OCI-LY1 (cell line): ENCODE measurements around the gene PHKA2.

Experiments
- H2AFZ ChIP-seq: fragments of 200-600 bp; sonication (generic), shearing (Covaris generic); 2 replicates; pipeline ENCODE4 v1.6.0; 2014; ENCODE audit warnings: antibody characterized with exemption, mild to moderate bottlenecking, low read length
- H3F3A ChIP-seq: fragments of 200-600 bp; sonication (generic), shearing (Covaris generic); 2 replicates; pipeline ENCODE4 v1.6.0; 2014; ENCODE audit warnings: mild to moderate bottlenecking, antibody characterized with exemption, low read length, moderate library complexity; ENCODE audit not compliant: insufficient read depth
- H3K27ac ChIP-seq: fragments of 200-600 bp; sonication (generic); 2 replicates; pipeline ENCODE4 v1.5.1; 2014; ENCODE audit warnings: low read length, mixed run types, mild to moderate bottlenecking, low read depth; ENCODE audit not compliant: poor library complexity, severe bottlenecking
- H3K27me3 ChIP-seq: fragments of 200-600 bp; sonication (generic); 2 replicates; pipeline ENCODE4 v1.6.0; 2014; ENCODE audit warnings: antibody characterized with exemption, mild to moderate bottlenecking, low read length, moderate library complexity; ENCODE audit not compliant: insufficient read depth
- H3K36me3 ChIP-seq: fragments of 200-600 bp; sonication (generic); 2 replicates; pipeline ENCODE4 v1.6.1; 2014; ENCODE audit warnings: mild to moderate bottlenecking, antibody characterized with exemption, low read length, moderate library complexity, mixed read lengths; ENCODE audit not compliant: insufficient read depth
- H3K4me1 ChIP-seq: fragments of 200-600 bp; sonication (generic); 2 replicates; pipeline ENCODE4 v1.5.1; 2014; ENCODE audit warnings: mild to moderate bottlenecking, low read length, moderate library complexity; ENCODE audit not compliant: insufficient read depth, severe bottlenecking
- H3K4me2 ChIP-seq: fragments of 200-600 bp; sonication (generic), shearing (Covaris generic); 2 replicates; pipeline ENCODE4 v1.6.1; 2014; ENCODE audit warnings: low read length
- H3K4me3 ChIP-seq: fragments of 200-600 bp; sonication (generic); 2 replicates; pipeline ENCODE4 v1.5.1; 2014; ENCODE audit warnings: low read length, low read depth, mild to moderate bottlenecking, mixed read lengths; ENCODE audit not compliant: poor library complexity, severe bottlenecking
- H3K79me2 ChIP-seq: fragments of 200-600 bp; shearing (Covaris generic); 2 replicates; pipeline ENCODE4 v1.6.1; 2016; ENCODE audit warnings: mixed run types, low read length, mixed read lengths; ENCODE audit not compliant: insufficient read depth
- H3K9ac ChIP-seq: fragments of 200-600 bp; sonication (generic), shearing (Covaris generic); 2 replicates; pipeline ENCODE4 v1.6.1; 2014; ENCODE audit warnings: mild to moderate bottlenecking, low read length, mixed read lengths
- H3K9me2 ChIP-seq: fragments of 200-600 bp; sonication (generic), shearing (Covaris generic); 2 replicates; pipeline ENCODE4 v1.6.1; 2014; ENCODE audit warnings: low read depth, mild to moderate bottlenecking, low read length, mixed read lengths
- H3K9me3 ChIP-seq: fragments of 200-600 bp; shearing (Covaris generic); 2 replicates; pipeline ENCODE4 v1.6.1; 2014; ENCODE audit warnings: low read length, mixed read lengths
- H4K20me1 ChIP-seq: fragments of 200-600 bp; sonication (generic), shearing (Covaris generic); 2 replicates; pipeline ENCODE4 v1.6.0; 2016; ENCODE audit warnings: mild to moderate bottlenecking, low read length; ENCODE audit not compliant: insufficient read depth
- CTCF ChIP-seq: fragments of 200-600 bp; sonication (generic), shearing (Covaris generic); IDR thresholded peaks from 2 replicates; pipeline ENCODE4 v1.5.1; 2017; ENCODE audit warnings: mild to moderate bottlenecking, antibody characterized with exemption, low read length, moderate library complexity, mixed read lengths
- EZH2 ChIP-seq: fragments of 200-600 bp; sonication (generic), shearing (Covaris generic); IDR thresholded peaks from 2 replicates; pipeline ENCODE4 v1.8.0; 2017; ENCODE audit warnings: borderline replicate concordance, mixed run types, mild to moderate bottlenecking, antibody characterized with exemption, low read length, moderate library complexity, mixed read lengths

Gene PHKA2

GRCh38 chrX:18894156-18894555, 89.8 kb downstream of the PHKA2 start:
- Histone ChIP-seq H3K4me3 (no peak overlapping the region), H3K27ac (no peak overlapping the region), H2AFZ (no peak overlapping the region), H3F3A (no peaks in the 10 kb centered on the region), H3K9me3 (no peaks in the 10 kb centered on the region), H3K79me2 (no peaks in the 10 kb centered on the region), H3K9ac (no peak overlapping the region), H3K4me2 (no peak overlapping the region), H3K36me3 (no peaks in the 10 kb centered on the region), H3K9me2 (no peaks in the 10 kb centered on the region), H4K20me1 (no peaks in the 10 kb centered on the region), H3K27me3 (no peaks in the 10 kb centered on the region), H3K4me1 (no peaks in the 10 kb centered on the region)
- no peak for TF ChIP-seq EZH2

GRCh38 chrX:18893536-18893935, 90.4 kb downstream of the PHKA2 start:
- Histone ChIP-seq H3K9me3 (no peaks in the 10 kb centered on the region), H3K36me3 (no peaks in the 10 kb centered on the region), H3K4me1 (no peaks in the 10 kb centered on the region), H3K4me3 (no peak overlapping the region), H2AFZ (no peak overlapping the region), H3K27ac (no peak overlapping the region), H3K27me3 (no peaks in the 10 kb centered on the region), H4K20me1 (no peaks in the 10 kb centered on the region), H3K79me2 (no peaks in the 10 kb centered on the region), H3K9ac (no peak overlapping the region), H3K4me2 (no peak overlapping the region), H3K9me2 (no peaks in the 10 kb centered on the region), H3F3A (no peaks in the 10 kb centered on the region)
- no peak for TF ChIP-seq EZH2
- TF ChIP-seq CTCF: no peak

- H3K36me3 ChIP-seq: no peaks in the 10 kb centered on the region
- no peaks in the 10 kb centered on the region for H3F3A ChIP-seq
- H3K9ac ChIP-seq: no peak overlapping the region
- H3K9me3 ChIP-seq: no peaks in the 10 kb centered on the region
- H3K4me2 ChIP-seq: no peak overlapping the region
- no peak overlapping the region for H3K4me3 ChIP-seq
- no peaks in the 10 kb centered on the region for H3K4me1 ChIP-seq
- no peaks in the 10 kb centered on the region for H3K79me2 ChIP-seq
- H3K27ac ChIP-seq: no peak overlapping the region
- TF ChIP-seq EZH2 (no peak), CTCF (no peak)
- no peaks in the 10 kb centered on the region for H4K20me1 ChIP-seq
- no peaks in the 10 kb centered on the region for H3K27me3 ChIP-seq
- H2AFZ ChIP-seq: no peak overlapping the region
- H3K9me2 ChIP-seq: no peaks in the 10 kb centered on the region
Observed at GRCh38 chrX:18892899-18893298, 91.0 kb downstream of the PHKA2 start.

GRCh38 chrX:18891548-18891945, 92.4 kb downstream of the PHKA2 start:
- H3K9ac ChIP-seq: no peak overlapping the region
- no peaks in the 10 kb centered on the region for H3K9me2 ChIP-seq
- no peaks in the 10 kb centered on the region for H3K36me3 ChIP-seq
- no peak overlapping the region for H3K4me3 ChIP-seq
- no peaks in the 10 kb centered on the region for H4K20me1 ChIP-seq
- H3K4me1 ChIP-seq: peaks cover 12% of the 10 kb centered on the region
- H3K27ac ChIP-seq: no peak overlapping the region
- no peak for TF ChIP-seq EZH2
- no peak for TF ChIP-seq CTCF
- H3K9me3 ChIP-seq: no peaks in the 10 kb centered on the region
- H3K79me2 ChIP-seq: no peaks in the 10 kb centered on the region
- H3F3A ChIP-seq: no peaks in the 10 kb centered on the region
- no peak overlapping the region for H2AFZ ChIP-seq
- no peak overlapping the region for H3K4me2 ChIP-seq
- H3K27me3 ChIP-seq: no peaks in the 10 kb centered on the region
